ENCODE data around the gene PGLYRP4.

GRCh38 chr1:153355445-153356071, 6.9 kb upstream of the PGLYRP4 start:
- no peak for TF ChIP-seq POLR2A (IDR thresholded peaks at IDR 0.05)
- peak in 1 of 6 experiments; percentile 8 for TF ChIP-seq CTCF (IDR thresholded peaks at IDR 0.05)

Measured in thyroid gland (tissue), 4 donors.